HG03280 (cell line): Measurements from ENCODE around the gene BMP8B.
"Not testable (repeated sequence)": the region's sequence is repeated elsewhere in the genome, so short reads cannot be mapped to it uniquely, and the experiment has no call there.

Experiments
- ATAC-seq: cut with Tn5 transposase; IDR thresholded peaks from one replicate; pipeline ENCODE4 v1.9.1; 2021; ENCODE audit warnings: mild to moderate bottlenecking, moderate library complexity; ENCODE audit not compliant: unreplicated experiment

Gene BMP8B

DNA sequence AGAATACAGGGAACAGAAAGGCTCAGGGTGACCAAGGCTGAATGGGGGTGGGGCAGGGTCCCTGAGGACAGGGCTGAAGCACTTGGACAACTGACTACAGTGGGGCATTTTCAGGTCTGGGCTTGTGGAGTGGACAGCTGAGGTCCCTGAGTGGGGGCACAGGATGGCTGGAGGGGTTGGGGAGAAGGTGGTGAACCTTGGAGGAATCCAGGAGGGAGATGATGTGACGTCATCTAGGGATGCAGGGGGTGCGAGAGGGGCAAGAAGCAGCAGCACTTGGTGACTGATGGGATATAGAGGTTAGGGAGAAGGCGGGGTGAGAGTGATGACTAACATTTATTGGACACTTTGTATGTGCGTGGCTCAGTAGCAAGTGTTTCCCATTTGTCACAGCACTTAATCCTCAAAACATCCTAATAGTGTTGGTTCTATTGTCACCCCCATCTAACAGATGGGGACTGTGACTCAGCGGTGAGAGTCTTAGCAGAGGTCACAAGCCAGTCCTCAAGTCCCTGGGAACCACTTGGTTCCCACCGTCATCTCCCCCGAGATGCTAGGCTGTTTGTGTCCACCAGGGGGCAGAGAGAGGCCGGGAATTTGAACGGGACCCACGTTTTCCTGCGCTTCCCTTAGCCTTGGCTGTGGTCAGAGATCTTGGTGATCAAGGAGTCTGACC is 27.9 kb upstream of the BMP8B start:
- peak; percentile 41 for ATAC-seq

DNA sequence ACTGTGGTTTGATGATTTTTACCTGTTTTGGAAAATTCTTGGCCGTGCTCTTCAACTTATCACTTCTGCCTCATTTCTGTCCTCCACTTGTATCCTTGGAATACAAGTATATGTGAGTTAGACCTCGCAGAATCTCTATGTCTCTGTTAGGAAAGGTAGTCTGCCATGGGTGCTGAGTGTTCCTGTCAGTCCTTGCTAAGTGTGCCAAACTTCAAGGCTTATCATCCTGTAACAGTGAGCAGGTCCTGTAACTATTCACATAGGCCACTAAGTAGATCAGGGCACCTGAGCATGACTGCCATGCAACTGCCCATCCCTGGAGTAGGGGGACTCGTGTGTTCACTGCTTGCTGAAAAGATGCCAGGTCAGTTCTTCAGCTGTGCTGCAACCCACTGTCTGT is 24.2 kb upstream of the BMP8B start:
- ATAC-seq = no peak

DNA sequence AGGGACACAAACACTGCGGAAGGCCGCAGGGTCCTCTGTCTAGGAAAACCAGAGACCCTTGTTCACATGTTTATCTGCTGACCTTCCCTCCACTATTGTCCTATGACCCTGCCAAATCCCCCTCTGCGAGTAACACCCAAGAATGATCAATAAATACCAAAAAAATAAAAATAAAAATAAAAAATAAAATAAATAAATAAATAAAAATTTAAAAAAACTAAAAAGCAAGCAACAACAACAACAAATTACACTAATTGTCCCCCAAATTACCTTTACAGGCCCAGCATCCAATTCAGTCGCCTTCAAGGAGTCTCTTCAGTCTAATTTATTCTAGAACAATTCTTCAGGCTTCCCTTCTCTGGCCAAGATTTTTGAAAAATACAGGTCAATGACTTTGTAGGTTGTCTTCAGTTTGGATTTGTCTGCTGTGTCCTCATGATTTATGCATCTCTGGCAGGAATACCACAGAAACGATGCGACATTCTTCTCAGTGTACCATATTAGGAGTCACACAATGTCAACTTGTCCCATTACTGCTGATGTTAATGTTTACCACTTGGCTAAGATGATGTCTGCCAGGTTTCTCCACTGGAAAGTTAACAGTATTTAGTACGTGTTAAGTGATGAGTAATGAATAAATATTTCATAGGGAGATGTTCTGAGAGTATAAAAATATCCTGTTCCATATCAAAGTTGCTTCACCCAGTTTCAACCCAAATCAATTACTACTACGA is 20.3 kb upstream of the BMP8B start:
- ATAC-seq = no peak

DNA sequence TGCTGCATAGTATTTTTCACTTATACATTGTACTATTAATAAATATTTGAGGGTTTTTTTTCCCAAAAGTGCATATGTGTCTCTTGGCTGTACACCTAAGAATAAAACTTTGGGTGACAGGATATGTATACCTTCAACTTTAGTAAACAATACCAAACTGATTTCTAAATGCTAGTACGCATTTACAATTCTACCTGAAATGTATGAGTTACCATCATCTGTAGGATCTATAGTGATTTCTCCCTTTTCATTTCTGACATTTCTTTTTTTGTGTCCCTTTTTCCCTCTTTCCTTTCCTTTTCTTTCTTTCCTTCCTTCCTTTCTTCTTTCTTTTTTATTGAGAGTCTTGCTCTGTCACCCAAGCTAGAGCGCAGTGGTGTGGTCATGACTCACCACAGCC is 16.7 kb upstream of the BMP8B start:
- no peak for ATAC-seq

DNA sequence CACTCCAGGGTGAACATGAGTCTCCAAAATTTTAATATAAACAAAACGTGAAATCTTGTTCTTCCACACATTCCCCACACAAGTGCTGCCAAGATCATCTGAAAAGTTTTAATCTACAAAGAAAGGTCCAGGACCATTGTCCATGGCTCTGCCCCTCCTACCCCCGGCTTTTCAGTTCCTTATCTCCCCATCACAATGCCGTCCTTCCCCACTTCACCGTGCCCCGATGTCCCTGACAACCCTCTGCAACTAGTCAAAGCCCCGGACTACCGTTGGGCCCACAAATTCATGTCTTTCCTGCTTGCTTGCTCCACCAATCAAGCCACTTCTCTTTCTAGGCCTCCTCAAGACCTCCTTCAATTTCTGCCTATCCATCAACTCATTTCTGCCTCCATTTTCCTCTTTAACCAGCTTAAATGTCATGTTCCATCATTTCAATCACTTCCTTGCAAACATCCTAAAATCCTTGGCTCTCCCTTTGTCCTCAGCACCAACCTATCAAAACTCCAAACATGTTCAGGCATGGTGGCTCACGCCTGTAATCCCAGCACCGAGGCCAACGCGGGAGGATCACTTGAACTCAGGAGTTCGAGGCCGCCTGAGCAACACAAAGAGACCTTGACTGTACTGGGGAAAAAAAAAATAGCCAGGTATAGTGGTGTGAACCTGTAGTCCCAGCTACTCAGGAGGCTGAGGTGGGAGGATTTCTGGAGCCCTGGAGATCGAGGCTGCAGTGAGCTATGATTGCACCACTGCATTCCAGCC is 14.0 kb upstream of the BMP8B start:
- no peak for ATAC-seq

DNA sequence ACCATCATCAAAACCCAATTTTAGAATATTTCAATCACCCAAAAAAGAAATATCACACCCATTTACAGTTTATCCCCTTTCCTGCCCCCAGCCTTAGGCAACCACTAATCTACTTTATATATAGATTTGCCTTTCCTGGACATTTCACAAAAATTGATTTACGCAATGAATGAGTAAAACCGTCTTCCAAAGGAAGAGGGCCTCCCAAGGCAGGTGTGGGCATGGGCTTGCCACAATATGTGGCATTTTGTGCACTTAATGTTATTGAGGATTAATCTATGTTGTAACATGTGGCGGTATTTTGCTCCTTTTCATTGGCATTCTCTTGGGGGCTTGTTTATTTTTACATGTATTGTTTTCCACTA is 11.8 kb upstream of the BMP8B start:
- no peak for ATAC-seq

DNA sequence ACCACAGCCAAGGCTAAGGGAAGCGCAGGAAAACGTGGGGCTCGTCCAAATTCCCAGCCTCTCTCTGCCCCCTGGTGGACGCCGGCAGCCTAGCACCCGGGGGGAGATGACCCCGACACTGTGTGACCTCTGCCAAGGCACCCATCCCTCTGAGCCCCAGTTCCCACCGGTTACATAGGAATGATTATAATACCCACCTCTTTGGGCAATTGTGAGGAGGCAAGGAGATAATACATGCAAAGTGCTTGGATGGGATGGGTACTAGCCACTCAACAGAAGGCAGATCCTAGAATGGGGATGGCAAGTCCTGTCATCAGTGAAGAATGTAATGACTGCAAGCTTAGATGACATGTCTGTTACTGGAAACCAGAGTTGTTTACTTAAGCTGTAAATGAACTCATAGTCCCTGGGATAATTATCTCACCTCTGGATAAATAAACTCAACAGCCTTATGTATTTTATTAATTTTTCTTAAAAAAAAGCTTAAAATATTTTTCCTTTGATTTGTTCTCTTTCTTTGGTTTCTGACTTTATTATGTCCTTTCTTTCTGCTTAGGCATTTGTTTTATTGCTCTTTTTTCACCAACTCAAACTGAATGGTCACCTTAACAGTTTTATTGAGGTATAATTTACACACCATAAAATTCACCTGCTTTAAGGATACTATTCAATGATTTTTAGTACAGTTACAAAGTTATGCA is 11.3 kb upstream of the BMP8B start:
- peak; percentile 66 for ATAC-seq

DNA sequence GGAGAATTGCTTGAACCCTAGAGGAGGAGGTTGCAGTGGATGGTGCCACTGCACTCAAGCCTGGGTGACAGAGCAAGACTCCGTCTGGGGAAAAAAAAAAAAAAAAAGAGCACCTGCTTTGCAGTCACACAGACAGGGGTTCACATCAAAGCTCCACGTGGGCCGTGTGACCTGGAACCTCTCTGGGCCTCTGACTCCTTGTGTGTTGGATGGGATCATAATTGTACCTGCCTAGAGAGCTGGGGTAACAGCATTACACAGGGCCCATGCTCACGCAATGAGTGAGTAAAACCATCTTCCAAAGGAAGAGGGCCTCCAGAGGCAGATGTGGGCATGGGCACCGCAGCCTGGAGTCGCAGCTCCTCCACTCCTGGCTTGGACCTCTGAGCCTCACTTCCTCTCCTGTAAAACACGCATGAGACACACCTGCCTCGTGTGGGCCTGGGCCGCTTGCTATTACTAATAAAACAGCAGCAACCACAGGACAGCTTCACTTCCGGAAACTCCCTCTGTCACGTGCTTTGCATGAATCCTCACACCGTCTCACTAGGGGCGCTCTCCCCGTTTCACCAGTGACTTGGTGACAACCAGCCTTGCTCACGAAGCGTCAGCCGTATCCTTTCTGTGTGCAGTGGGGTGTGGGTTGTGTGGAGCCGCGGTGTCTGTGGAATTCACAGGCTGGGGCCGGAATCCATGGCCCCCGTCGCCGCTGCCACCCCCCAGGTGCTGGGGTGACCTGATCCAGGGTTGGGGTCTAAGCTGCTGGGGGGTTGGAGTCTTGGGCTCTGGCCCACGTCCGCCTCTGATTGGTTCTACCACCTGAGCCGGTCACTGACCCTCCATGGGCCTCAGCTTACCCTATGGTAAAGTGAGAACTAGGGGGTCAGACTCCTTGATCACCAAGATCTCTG is 10.4 kb upstream of the BMP8B start:
- ATAC-seq = peak; percentile 82

DNA sequence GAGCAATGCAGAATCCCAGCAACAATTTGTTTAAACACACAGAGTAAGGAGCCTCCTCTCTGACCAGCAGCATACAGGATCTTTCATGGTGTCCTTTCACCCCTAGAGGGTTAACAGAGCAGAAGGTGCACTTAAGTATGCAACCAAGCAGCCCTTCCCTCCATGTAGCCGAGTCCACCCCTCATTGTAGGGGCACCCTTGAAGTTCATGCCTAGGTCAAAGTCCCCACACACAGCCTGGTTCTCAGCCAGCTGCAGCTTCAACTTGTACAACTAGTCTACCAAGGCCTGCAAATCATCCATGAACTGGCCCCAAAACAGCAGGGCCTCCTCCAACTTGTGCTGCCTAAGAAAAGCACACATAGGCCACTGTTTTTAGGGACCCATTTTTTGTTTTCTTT is 7.0 kb upstream of the BMP8B start:
- ATAC-seq = no peak

DNA sequence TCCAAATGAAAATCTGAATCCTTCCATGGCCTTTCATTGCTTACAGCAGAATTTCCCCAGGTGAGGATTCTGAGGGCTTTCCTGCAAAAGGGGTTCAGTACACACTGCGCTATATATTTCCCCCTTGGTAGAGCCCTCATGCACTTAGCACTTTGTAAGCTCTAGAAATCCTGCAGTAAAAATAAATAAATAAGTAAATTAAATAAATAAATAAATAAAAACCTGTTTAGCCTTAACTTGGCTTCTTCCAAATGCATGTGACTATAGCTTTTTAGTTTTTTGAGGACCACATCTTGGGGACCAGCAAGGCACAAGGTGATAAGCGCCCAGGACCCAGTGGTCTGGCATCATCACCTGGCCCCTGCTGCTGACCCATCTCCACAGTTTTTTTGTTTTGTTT is 3.2 kb upstream of the BMP8B start:
- no peak for ATAC-seq

DNA sequence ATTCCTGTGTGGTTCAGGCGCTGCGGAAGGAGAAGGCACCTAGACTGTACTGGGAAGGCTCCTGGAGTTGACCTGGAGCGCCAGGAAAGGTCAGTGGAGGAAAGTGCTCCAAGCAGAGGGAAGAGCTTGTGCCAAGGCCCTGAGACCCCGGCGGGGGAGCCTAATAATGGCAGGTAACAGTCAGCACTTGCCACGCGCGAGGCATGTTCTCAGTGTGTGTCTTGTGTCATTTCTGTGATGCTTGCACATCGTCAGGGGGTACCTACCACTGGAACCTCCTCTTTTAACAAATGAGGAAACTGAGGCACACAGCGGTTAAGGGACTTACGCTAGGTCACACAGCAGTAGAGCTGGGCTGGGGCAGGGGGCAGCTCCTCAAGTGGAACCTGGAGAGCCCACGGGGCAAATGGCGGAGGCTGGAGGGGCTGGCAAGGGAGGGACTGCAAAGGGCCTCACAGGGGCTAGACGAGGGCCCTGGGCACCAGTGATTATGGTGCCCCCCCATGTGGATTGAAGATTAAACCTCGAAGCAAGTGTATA is 976 bp upstream of the BMP8B start:
- ATAC-seq = no peak

DNA sequence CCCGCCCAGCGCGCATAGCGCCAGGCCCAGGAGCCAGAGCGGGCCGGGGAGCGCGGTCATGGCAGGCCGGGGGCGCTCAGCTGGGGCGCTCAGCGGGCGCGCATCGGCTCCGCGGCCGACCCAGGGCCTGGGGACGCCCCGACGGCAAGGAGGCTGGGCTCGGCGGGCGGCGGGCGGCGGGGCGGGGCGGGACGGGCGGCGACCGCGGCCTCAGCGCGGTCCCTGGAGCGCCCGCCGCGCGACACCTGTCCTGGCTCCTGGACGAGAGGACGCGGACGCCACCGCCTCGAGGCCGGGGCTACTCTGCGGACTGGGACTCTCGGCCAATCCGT is 273 bp downstream of the BMP8B start:
- peak; percentile 17 for ATAC-seq

DNA sequence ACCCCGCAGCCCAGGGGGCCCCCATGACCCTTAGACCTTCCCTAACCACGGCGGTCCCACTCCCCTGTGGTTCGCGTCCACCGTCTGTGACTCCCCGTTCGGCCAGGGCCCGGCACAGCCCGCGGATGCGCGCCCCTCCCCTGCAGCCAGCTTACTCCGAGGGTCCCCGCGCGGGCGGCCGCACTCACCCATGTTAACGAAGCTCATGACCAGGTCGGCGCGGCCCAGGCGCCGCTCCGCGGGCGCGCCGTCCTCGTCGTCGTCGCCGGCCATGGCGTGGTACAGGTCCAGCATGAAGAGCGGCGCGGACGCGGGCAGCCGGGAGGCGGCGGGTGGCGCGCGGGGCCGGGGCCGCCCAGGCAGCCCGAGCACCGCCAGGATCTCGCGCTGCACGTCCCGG is 701 bp downstream of the BMP8B start:
- ATAC-seq = not testable (repeated sequence)

DNA sequence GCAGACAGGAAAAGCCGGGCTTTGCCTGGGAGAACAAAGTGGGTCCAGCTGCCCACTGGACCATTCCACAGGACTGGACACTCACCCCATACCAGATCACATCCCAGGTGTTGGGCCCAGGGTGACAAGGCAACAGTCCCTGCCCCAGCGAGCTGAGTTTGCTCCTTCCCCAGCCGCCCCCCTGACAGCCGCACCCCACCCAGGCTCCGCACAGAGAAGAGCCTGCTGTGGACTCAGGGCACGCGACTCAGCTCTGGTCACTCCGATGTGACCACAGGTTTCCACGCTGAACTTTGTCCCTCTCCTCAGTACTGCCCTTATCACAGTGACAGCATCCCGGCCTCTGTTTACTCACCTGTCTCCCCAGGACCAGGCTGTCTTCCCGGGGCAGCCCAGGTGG is 1.2 kb downstream of the BMP8B start:
- no peak for ATAC-seq

DNA sequence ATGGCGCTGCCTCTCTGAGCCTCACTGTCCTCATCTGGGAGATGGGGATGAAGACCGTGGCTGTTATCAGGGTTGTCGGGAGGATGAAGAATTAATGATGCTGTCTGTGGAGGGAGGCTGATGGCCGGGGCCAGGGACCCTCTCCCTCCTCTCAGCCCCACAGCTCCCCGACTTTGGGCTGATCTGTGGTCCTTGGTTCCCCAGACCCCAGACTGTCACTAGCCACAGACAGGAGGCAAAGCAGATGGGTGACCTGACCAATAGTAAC is 1.6 kb downstream of the BMP8B start:
- ATAC-seq = not testable (repeated sequence)

DNA sequence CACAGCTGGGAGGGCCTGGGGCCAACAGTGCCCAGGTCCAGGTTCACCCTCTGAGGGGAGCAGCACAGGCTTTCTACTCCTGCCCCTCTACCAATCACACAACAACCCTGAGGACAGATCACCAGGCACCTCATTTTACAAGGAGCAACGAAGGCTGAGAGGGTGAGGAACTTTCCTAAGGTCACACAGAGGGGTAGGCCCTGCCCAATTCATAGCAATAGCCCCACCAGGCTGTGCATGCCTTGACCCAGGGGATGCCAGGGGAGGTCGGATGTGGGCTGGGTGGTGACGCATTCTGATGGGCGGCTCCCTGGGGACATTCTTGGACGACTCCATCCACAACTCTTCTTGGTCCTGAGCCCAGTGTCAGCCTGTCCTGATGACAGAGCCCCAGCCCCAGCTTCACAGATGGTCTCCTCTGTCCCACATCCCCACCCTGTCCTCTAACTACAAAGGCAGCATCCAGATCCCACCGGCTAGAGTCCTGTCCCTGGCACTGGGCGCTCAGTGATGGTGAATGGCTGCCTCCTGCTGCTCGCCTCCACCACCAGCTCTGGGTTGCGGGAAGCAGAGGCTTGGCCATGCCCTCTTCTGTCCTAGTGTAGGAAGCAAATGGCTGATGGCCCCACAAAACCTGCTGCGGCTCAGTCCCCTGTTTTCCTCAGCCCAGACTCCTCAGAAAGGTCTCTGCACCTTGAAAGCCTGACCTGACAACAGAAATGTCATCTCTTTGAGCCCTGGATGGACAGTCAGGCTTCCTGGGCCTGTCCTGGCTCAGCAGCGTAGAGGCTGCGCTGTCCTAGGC is 2.2 kb downstream of the BMP8B start:
- not testable (repeated sequence) for ATAC-seq

DNA sequence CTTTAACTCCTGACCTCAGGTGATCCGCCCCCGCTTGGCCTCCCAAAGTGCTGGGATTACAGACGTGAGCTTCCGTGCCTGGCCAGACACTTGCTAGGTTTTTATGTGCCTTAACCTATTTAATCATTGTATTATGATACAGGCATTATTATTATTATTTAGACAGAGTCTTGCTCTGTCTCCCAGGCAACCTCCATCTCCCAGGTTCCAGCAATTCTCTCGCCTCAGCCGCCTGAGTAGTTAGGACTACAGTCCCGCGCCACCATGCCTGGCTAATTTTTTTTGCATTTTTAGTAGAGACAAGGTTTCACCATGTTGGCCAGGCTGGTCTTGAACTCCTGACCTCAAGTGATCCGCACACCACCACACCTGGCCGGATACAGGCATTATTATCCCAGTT is 6.0 kb downstream of the BMP8B start:
- ATAC-seq = not testable (repeated sequence)

DNA sequence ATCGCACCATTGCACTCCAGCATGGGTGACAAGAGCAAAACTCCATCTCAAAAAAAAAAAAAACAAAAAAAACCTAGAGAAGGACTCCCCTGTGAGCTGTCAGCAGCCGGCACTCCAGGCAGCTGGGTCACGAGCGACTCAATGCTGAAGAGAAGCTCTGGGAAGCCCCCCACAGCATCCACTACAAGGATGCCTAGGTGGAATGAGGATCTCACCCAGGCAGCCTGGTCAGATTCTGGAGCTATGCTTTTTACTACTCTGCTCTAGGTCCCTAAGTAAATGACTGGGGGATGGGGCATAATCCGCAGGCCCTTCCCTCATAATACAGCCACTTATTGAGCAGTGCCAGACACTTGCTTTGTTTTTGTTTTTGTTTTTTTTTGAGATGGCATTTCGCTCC is 6.6 kb downstream of the BMP8B start:
- no peak for ATAC-seq

DNA sequence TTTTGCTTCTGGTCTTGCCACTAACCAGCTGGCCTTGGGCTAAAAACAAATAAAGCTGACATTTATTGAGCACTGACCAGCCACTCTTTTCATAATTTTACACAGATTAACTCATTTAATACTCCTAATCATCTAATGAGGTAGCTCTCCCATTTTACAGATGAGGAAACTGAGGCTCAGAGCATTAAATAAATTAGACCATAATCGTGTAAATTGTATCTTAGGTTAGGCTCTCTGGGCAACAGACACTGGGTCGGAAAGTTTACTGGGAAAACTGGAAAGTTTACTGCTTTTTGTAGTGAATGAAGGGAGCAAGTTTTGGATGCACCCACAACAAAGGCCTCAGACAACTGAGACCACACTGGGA is 7.3 kb downstream of the BMP8B start:
- no peak for ATAC-seq

DNA sequence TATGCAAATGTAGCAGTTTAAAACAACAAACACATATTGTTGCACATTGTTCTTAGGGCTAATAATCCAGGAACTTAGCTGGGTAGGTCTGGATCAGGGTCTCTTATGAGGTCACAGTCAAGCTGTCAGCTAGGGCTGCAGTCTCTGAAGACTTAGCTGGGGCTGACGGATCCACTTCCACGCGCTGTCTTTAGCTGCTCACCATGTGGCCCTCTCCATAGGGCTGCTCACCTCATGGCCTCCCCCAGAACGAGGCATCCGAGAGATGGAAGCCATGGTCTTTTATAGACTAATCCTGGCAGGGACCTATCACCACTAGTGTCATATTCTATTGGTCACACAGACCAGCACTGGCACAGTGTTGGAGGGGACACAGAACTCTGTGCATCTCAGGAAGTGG is 8.8 kb downstream of the BMP8B start:
- no peak for ATAC-seq
